Activated T-cell treated with anti-CD3 and anti-CD28 coated beads, Interleukin-2, amount 50 U/mL, for 4 hours (primary cell): ENCODE measurements around the gene LSS. TPM values are rescaled to one million over a fixed set of nuclear protein-coding genes. Genes with fewer than 3 reads are reported as not detected.

Experiments used
- ATAC-seq, 2 donors: fragments of 200-7000 bp; cut with Tn5 transposase; one replicate each; pipeline ENCODE4 v1.10.0; 2021
- DNase-seq: peaks from one replicate; pipeline ENCODE4 v3.0.0-alpha.2; 2020
- H3K27me3 Mint-ChIP-seq: one replicate; pipeline ENCODE4 v1.8.0; 2021; ENCODE audit warnings: low read depth, mixed read lengths
- H3K36me3 Mint-ChIP-seq: one replicate; pipeline ENCODE4 v1.8.0; 2022; ENCODE audit warnings: mixed read lengths; ENCODE audit not compliant: insufficient read depth
- H3K4me1 Mint-ChIP-seq: one replicate; pipeline ENCODE4 v1.8.0; 2021; ENCODE audit warnings: low read depth, mixed read lengths
- H3K4me3 Mint-ChIP-seq: one replicate; pipeline ENCODE4 v1.8.0; 2021; ENCODE audit warnings: mild to moderate bottlenecking, moderate library complexity, mixed read lengths
- H3K9me3 Mint-ChIP-seq: one replicate; pipeline ENCODE4 v1.8.0; 2021; ENCODE audit warnings: mixed read lengths
- total RNA-seq, 3 donors: library from RNA; stranded (reverse); gene quantifications; one replicate each; pipeline ENCODE4 v1.2.1, GENCODE V29; 2021

LSS gene
- total RNA-seq, 3 donors from 2014 or later = 14.5 to 20.6 (median 17.2) TPM

DNA sequence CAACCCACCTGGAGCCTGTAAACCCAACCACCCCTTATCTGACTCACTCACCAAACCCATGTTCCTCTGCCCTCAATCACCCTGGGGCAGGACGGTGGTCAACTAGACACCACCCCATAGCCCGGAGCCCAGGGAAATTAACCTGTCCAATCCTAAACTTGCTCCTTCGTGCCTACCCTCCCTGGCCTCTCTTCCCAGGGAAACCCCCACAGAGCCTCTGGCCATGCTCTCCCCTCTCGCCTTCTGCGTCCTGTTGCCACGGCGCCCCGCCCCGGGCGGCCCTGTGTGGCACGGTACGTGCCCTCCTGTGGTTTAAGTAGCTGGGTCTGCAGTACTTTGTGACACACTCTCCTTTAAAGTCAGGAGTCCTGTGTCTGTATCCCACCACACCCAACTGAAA is 69.2 kb downstream of the LSS start:
- no peak overlapping the region for H3K4me3 Mint-ChIP-seq
- no peaks in the 10 kb centered on the region for H3K36me3 Mint-ChIP-seq
- ATAC-seq (no peak), DNase-seq (no peak)
- H3K9me3 Mint-ChIP-seq = no peaks in the 10 kb centered on the region
- peaks cover 1% of the 10 kb centered on the region for H3K27me3 Mint-ChIP-seq
- no peaks in the 10 kb centered on the region for H3K4me1 Mint-ChIP-seq

- DNase-seq = no peak
- H3K4me3 Mint-ChIP-seq = no peak overlapping the region
- peaks cover 1% of the 10 kb centered on the region for H3K27me3 Mint-ChIP-seq
- no peak for ATAC-seq
- H3K36me3 Mint-ChIP-seq = no peaks in the 10 kb centered on the region
- H3K4me1 Mint-ChIP-seq = no peaks in the 10 kb centered on the region
- no peaks in the 10 kb centered on the region for H3K9me3 Mint-ChIP-seq
Observed at GRCh38 chr21:46158666-46159300, 69.8 kb downstream of the LSS start.

- ATAC-seq (no peak), DNase-seq (no peak)
- Mint-ChIP-seq H3K4me3 (no peak overlapping the region), H3K4me1 (no peaks in the 10 kb centered on the region), H3K9me3 (no peaks in the 10 kb centered on the region), H3K36me3 (no peaks in the 10 kb centered on the region), H3K27me3 (peaks cover 1% of the 10 kb centered on the region)
Observed at GRCh38 chr21:46157987-46158451, 70.6 kb downstream of the LSS start.

- no peaks in the 10 kb centered on the region for H3K36me3 Mint-ChIP-seq
- DNase-seq (no peak), ATAC-seq (no peak)
- peaks cover under 1% of the 10 kb centered on the region for H3K27me3 Mint-ChIP-seq
- H3K4me1 Mint-ChIP-seq = no peaks in the 10 kb centered on the region
- no peaks in the 10 kb centered on the region for H3K9me3 Mint-ChIP-seq
- H3K4me3 Mint-ChIP-seq = no peak overlapping the region
Observed at GRCh38 chr21:46157396-46157986, 71.1 kb downstream of the LSS start.

DNA sequence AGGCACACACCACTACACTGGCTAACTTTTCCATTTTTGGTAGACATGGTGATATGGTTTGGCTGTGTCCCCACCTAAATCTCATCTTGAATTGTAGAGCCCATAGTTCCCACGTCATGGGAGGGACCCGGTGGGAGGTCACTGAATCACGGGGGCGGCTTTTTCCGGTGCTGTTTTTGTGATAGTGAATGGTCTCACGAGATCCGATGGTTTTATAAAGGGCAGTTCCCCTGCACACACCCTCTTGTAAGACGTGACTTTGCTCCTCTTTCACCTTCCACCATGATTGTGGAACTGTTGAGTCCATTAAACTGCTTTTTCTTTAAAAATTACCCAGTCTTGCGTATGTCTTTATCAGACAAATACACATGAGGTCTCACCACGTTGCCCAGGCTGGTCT is 71.9 kb downstream of the LSS start:
- no peaks in the 10 kb centered on the region for H3K4me1 Mint-ChIP-seq
- no peak overlapping the region for H3K4me3 Mint-ChIP-seq
- DNase-seq = no peak
- no peaks in the 10 kb centered on the region for H3K27me3 Mint-ChIP-seq
- no peaks in the 10 kb centered on the region for H3K9me3 Mint-ChIP-seq
- ATAC-seq = no peak
- H3K36me3 Mint-ChIP-seq = no peaks in the 10 kb centered on the region

DNA sequence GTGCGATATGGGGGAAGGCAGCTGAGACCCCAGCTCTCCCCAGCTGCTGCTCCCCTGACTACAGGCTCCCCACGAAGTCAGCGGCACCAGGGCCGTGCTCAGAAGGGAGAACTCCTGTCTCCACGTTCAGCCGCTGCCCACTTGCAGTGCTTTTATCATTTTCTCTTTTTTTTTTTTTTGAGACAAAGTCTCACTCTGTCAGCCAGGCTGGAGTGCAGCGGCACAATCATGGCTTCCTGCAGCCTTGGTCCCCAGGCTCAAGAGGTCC is 72.3 kb downstream of the LSS start:
- Mint-ChIP-seq H3K4me3 (no peak overlapping the region), H3K4me1 (no peaks in the 10 kb centered on the region), H3K36me3 (no peaks in the 10 kb centered on the region), H3K9me3 (no peaks in the 10 kb centered on the region), H3K27me3 (no peaks in the 10 kb centered on the region)
- DNase-seq (no peak), ATAC-seq (no peak)

DNA sequence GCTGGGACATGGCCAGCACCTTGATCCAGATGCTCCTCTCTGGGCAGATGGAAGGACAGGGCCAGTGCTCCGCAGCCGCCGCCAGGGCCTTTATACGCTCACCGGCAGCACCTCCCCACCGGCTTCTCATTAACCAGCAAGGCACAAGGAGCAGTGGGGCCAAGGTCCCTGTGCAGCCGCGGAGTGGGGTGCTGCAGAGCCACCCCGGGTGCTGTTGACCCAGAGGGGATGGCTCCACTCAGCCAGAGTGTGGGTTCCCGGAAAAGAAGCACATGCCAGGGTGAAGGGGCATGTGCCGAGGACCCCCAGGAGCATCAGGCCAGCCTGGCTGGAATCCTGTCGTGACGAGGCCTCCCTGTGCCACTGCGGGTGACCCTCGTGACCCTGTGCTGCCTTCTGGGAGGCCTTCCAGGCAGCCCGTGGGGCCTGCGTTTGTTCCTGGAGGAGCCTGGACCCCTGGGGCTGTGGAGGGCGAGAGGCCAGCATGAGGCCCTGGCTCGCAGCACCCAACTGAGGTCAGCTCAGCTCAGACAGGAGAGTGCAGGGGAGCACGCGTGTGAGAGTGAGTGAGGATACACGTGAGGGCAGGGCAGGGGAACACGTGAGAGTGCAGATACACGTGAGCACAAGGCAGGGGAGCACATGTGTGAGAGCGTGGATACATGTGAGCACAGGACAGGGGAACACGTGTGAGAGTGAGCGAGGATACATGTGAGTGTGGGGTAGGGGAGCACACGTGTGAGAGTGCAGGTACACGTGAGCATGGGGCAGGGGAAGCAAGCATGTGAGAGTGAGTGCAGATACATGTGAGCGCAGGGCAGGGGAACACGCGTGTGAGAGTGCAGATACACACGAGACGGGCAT is 72.8 kb downstream of the LSS start, which contains the start of gene FTCD:
Gene FTCD, minus strand, starts transcription at position 66 of the 864 bp plus-strand sequence. Its CDS starts 56 bp downstream, at position 10.
- Mint-ChIP-seq H3K4me1 (no peaks in the 10 kb centered on the region), H3K9me3 (no peaks in the 10 kb centered on the region), H3K4me3 (no peak within 1 kb of the TSS), H3K27me3 (no peaks in the 10 kb centered on the region), H3K36me3 (no peaks in the 10 kb centered on the region)
- ATAC-seq (no peak), DNase-seq (no peak)

GRCh38 chr21:46154955-46155513 is 73.5 kb downstream of the LSS start:
- Mint-ChIP-seq H3K27me3 (no peaks in the 10 kb centered on the region), H3K4me1 (no peaks in the 10 kb centered on the region), H3K4me3 (no peak overlapping the region), H3K9me3 (no peaks in the 10 kb centered on the region), H3K36me3 (no peaks in the 10 kb centered on the region)
- DNase-seq = no peak
- no peak for ATAC-seq

DNA sequence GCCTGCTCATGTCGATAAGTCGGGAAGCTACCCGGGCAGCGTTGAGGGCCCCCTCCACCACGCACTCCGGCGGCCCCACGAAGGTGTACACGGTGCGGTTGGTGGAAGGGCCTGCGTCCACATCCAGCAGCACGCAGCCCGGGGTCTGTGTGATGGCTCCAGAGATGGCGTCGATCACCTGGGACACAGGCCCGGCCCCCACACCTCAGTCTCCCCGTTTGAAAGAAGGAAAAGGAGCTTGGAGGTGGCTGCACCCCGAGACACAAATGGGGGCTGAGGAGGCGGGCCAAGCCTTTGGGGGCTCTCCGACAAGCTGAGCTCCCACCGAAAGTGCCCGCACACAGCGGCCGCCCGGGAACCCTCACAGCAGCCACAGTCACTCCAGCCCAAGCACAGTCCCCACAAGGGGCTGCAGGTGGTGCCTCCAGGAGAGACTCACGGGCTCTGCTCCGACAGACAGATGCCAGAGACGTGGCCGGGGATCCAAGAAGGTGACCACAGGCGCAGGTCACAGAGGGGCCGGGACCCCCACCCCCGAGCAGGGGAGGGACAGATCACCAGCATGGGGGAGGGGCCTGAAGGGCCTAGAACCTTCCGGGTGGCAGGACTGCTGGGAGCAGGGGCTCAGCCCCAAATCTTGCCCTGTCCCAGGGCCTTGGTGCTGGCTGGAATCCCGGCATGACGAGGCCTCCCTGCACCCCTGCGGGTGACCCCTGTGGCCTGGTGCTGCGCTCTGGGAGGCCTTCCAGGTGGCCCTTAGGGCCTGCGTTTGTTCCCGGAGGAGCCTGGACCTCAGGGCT is 74.2 kb downstream of the LSS start:
- no peaks in the 10 kb centered on the region for H3K27me3 Mint-ChIP-seq
- H3K36me3 Mint-ChIP-seq = no peaks in the 10 kb centered on the region

DNA sequence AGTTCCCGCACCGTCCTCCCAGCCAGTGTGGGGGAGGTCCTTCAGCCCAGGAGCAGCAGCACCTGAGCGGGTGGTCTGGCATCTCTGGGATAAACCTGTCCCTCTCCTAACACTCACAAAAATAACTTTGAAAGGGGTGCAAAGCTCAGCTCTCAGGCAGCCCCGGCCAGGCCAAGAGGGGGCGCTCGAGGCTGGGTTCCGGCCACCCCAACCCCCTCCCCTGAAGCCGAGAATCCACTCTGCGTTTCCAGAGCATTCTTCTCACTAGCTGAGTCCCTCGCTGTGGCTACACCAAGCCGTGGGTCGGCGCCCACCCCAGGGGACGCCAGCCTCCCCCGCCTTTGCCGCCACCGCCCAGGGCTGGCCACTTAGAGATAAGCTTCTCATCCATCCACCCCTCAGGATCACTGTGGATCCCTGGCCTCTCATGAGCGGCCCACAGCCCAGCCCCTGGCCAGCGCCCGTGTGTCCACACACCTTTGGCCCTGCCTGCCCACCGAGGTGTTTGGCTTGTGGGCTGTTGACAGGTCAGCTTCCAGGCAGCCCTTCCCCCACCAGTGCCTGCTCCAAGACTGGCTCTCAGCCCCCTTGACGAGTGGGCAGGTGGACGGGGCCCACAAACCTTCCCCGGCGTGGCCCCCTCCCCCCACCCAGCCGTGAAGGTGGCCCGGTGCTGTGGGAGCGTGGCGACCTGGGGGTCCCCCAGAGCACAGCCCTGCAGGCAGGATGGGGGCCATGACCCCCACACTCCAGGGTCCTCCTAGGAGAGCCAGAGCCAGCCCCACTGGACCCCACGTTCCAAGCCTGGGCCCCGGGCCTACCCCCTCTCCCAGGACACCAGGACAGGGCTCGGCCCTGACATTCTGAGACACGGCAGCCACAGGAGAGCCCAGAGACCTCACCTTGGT is 75.1 kb downstream of the LSS start:
- DNase-seq (no peak), ATAC-seq (peak in 1 of 2 donors; percentile 60)
- Mint-ChIP-seq H3K27me3 (no peaks in the 10 kb centered on the region), H3K36me3 (no peaks in the 10 kb centered on the region), H3K9me3 (no peaks in the 10 kb centered on the region), H3K4me1 (no peaks in the 10 kb centered on the region), H3K4me3 (no peak overlapping the region)

More for the DNA sequence above, 74.2 kb downstream of the LSS start:
- no peak overlapping the region for H3K4me3 Mint-ChIP-seq
- H3K9me3 Mint-ChIP-seq = no peaks in the 10 kb centered on the region
- H3K4me1 Mint-ChIP-seq = no peaks in the 10 kb centered on the region
- ATAC-seq (no peak), DNase-seq (no peak)

DNA sequence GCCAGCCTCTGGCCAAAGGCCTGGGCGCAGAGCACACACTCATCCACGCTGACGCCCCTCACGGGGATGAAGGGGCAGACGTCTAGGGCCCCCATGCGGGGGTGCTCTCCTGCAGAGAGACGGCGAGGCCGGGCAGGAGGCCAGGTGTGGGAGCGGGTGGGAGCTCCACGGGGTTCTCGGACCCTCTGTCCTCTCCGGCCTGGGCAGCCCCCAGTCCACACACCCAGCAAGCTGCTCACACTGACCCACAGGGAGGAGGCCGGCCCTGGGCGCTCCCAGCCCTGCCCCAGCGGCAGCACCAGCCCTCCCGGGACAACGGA is 75.7 kb downstream of the LSS start:
- no peaks in the 10 kb centered on the region for H3K27me3 Mint-ChIP-seq
- DNase-seq = no peak
- no peaks in the 10 kb centered on the region for H3K36me3 Mint-ChIP-seq
- no peaks in the 10 kb centered on the region for H3K4me1 Mint-ChIP-seq
- H3K4me3 Mint-ChIP-seq = no peak overlapping the region
- peak in 1 of 2 donors; percentile 20 for ATAC-seq
- H3K9me3 Mint-ChIP-seq = no peaks in the 10 kb centered on the region

GRCh38 chr21:46151989-46152926 is 76.3 kb downstream of the LSS start:
- Mint-ChIP-seq H3K4me1 (no peaks in the 10 kb centered on the region), H3K4me3 (no peak overlapping the region), H3K27me3 (no peaks in the 10 kb centered on the region), H3K9me3 (no peaks in the 10 kb centered on the region), H3K36me3 (no peaks in the 10 kb centered on the region)
- DNase-seq (no peak), ATAC-seq (no peak)
